ENCODE measurements around the gene TSPAN9.

The TSPAN9 gene

GRCh38 chr12:3269594-3269993 is 192.4 kb downstream of the TSPAN9 start:
- Histone ChIP-seq H3K4me2 (ENCODE audit: low read length) (no peak overlapping the region), H3K4me1 (ENCODE audit: insufficient read depth, low read length, severe bottlenecking) (no peaks in the 10 kb centered on the region), H2AFZ (ENCODE audit: low read length) (no peak overlapping the region), H4K20me1 (ENCODE audit: insufficient read depth, low read length) (no peaks in the 10 kb centered on the region), H3K9me2 (ENCODE audit: low read depth, low read length) (no peaks in the 10 kb centered on the region), H3F3A (ENCODE audit: insufficient read depth, low read length) (no peaks in the 10 kb centered on the region), H3K9me3 (ENCODE audit: low read length) (no peaks in the 10 kb centered on the region), H3K79me2 (ENCODE audit: insufficient read depth, low read length) (no peaks in the 10 kb centered on the region), H3K4me3 (ENCODE audit: low read depth, low read length, poor library complexity, severe bottlenecking) (no peak overlapping the region), H3K36me3 (ENCODE audit: insufficient read depth, low read length) (no peaks in the 10 kb centered on the region), H3K27ac (ENCODE audit: low read depth, low read length, poor library complexity, severe bottlenecking) (no peak overlapping the region), H3K27me3 (ENCODE audit: insufficient read depth, low read length) (no peaks in the 10 kb centered on the region), H3K9ac (ENCODE audit: low read length) (no peak overlapping the region)
- no peak for TF ChIP-seq EZH2 (IDR thresholded peaks at IDR 0.05; ENCODE audit: borderline replicate concordance, low read length)
- TF ChIP-seq, protein P1, sequence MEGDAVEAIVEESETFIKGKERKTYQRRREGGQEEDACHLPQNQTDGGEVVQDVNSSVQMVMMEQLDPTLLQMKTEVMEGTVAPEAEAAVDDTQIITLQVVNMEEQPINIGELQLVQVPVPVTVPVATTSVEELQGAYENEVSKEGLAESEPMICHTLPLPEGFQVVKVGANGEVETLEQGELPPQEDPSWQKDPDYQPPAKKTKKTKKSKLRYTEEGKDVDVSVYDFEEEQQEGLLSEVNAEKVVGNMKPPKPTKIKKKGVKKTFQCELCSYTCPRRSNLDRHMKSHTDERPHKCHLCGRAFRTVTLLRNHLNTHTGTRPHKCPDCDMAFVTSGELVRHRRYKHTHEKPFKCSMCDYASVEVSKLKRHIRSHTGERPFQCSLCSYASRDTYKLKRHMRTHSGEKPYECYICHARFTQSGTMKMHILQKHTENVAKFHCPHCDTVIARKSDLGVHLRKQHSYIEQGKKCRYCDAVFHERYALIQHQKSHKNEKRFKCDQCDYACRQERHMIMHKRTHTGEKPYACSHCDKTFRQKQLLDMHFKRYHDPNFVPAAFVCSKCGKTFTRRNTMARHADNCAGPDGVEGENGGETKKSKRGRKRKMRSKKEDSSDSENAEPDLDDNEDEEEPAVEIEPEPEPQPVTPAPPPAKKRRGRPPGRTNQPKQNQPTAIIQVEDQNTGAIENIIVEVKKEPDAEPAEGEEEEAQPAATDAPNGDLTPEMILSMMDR (IDR thresholded peaks at IDR 0.05; ENCODE audit: low read length): no peak

- Histone ChIP-seq H3K9ac (ENCODE audit: low read length) (no peak overlapping the region), H3K4me2 (ENCODE audit: low read length) (no peak overlapping the region), H3K27ac (ENCODE audit: low read depth, low read length, poor library complexity, severe bottlenecking) (no peak overlapping the region), H3K27me3 (ENCODE audit: insufficient read depth, low read length) (no peaks in the 10 kb centered on the region), H3K9me2 (ENCODE audit: low read depth, low read length) (no peaks in the 10 kb centered on the region), H4K20me1 (ENCODE audit: insufficient read depth, low read length) (no peaks in the 10 kb centered on the region), H3F3A (ENCODE audit: insufficient read depth, low read length) (no peaks in the 10 kb centered on the region), H3K4me3 (ENCODE audit: low read depth, low read length, poor library complexity, severe bottlenecking) (no peak overlapping the region), H3K9me3 (ENCODE audit: low read length) (no peaks in the 10 kb centered on the region), H3K79me2 (ENCODE audit: insufficient read depth, low read length) (no peaks in the 10 kb centered on the region), H3K36me3 (ENCODE audit: insufficient read depth, low read length) (no peaks in the 10 kb centered on the region), H2AFZ (ENCODE audit: low read length) (no peak overlapping the region), H3K4me1 (ENCODE audit: insufficient read depth, low read length, severe bottlenecking) (no peaks in the 10 kb centered on the region)
- no peak for TF ChIP-seq EZH2 (IDR thresholded peaks at IDR 0.05; ENCODE audit: borderline replicate concordance, low read length)
- TF ChIP-seq, protein P1 (IDR thresholded peaks at IDR 0.05; ENCODE audit: low read length): no peak
Observed at GRCh38 chr12:3271146-3271545, 194.0 kb downstream of the TSPAN9 start.

GRCh38 chr12:3271639-3272038 is 194.5 kb downstream of the TSPAN9 start:
- H3K27me3 ChIP-seq (ENCODE audit: insufficient read depth, low read length): no peaks in the 10 kb centered on the region
- no peaks in the 10 kb centered on the region for H3K79me2 ChIP-seq (ENCODE audit: insufficient read depth, low read length)
- H4K20me1 ChIP-seq (ENCODE audit: insufficient read depth, low read length): no peaks in the 10 kb centered on the region
- no peaks in the 10 kb centered on the region for H3K4me1 ChIP-seq (ENCODE audit: insufficient read depth, low read length, severe bottlenecking)
- H3F3A ChIP-seq (ENCODE audit: insufficient read depth, low read length): no peaks in the 10 kb centered on the region
- H3K36me3 ChIP-seq (ENCODE audit: insufficient read depth, low read length): no peaks in the 10 kb centered on the region
- no peak for TF ChIP-seq EZH2 (IDR thresholded peaks at IDR 0.05; ENCODE audit: borderline replicate concordance, low read length)
- TF ChIP-seq, protein P1 (IDR thresholded peaks at IDR 0.05; ENCODE audit: low read length): no peak
- no peak overlapping the region for H3K27ac ChIP-seq (ENCODE audit: low read depth, low read length, poor library complexity, severe bottlenecking)
- H2AFZ ChIP-seq (ENCODE audit: low read length): no peak overlapping the region
- H3K9me3 ChIP-seq (ENCODE audit: low read length): no peaks in the 10 kb centered on the region
- no peak overlapping the region for H3K9ac ChIP-seq (ENCODE audit: low read length)
- no peaks in the 10 kb centered on the region for H3K9me2 ChIP-seq (ENCODE audit: low read depth, low read length)
- H3K4me2 ChIP-seq (ENCODE audit: low read length): no peak overlapping the region
- H3K4me3 ChIP-seq (ENCODE audit: low read depth, low read length, poor library complexity, severe bottlenecking): no peak overlapping the region

Data from OCI-LY1 (cell line).